Neural cell (in vitro differentiated cells): ENCODE data around the gene FERMT2. TPM values are rescaled to one million over a fixed set of nuclear protein-coding genes. Genes with fewer than 3 reads are reported as not detected.

Experiments
- H2AFZ ChIP-seq: fragments of 200-600, 300-800 bp; sonication (generic), shearing (Covaris generic); 2 replicates; pipeline ENCODE4 v1.6.0; 2014; ENCODE audit warnings: low read depth, mild to moderate bottlenecking, antibody characterized with exemption, low read length, moderate library complexity
- H3F3A ChIP-seq: fragments of 200-600 bp; shearing (Covaris generic); 2 replicates; pipeline ENCODE4 v1.6.1; 2016; ENCODE audit warnings: mild to moderate bottlenecking, moderate library complexity, mixed read lengths, antibody characterized with exemption, low read length; ENCODE audit not compliant: insufficient read depth, poor library complexity, severe bottlenecking
- H3K27ac ChIP-seq: fragments of 200-600, 300-800 bp; sonication (generic), shearing (Covaris generic); 2 replicates; pipeline ENCODE4 v1.5.1; 2014; ENCODE audit warnings: mild to moderate bottlenecking, low read length, moderate library complexity
- H3K27me3 ChIP-seq: fragments of 300-800, 200-600 bp; sonication (generic), shearing (Covaris generic); 2 replicates; pipeline ENCODE4 v1.6.0; 2014; ENCODE audit warnings: mild to moderate bottlenecking, low read depth, low read length, moderate library complexity; ENCODE audit not compliant: insufficient read depth
- H3K36me3 ChIP-seq: fragments of 300-800, 200-600 bp; sonication (generic), shearing (Covaris generic); 2 replicates; pipeline ENCODE4 v1.5.1; 2014; ENCODE audit warnings: mild to moderate bottlenecking, antibody characterized with exemption, low read length, moderate library complexity; ENCODE audit not compliant: insufficient read depth
- H3K4me2 ChIP-seq: fragments of 300-800, 200-600 bp; sonication (generic), shearing (Covaris generic); 2 replicates; pipeline ENCODE4 v1.6.0; 2014; ENCODE audit warnings: mild to moderate bottlenecking, low read length
- H3K4me3 ChIP-seq: fragments of 300-800, 200-600 bp; sonication (generic), shearing (Covaris generic); 2 replicates; pipeline ENCODE4 v1.5.1; 2014; ENCODE audit warnings: mild to moderate bottlenecking, low read length, moderate library complexity
- H3K79me2 ChIP-seq: fragments of 200-600 bp; shearing (Covaris generic); replicated peaks from 2 replicates; pipeline ENCODE4 v1.6.0; 2014; ENCODE audit warnings: mild to moderate bottlenecking, low read length, moderate library complexity; ENCODE audit not compliant: insufficient read depth
- H3K9ac ChIP-seq: fragments of 300-800, 200-600 bp; sonication (generic), shearing (Covaris generic); 2 replicates; pipeline ENCODE4 v1.6.1; 2016; ENCODE audit warnings: mild to moderate bottlenecking, low read length, mixed read lengths
- H3K9me2 ChIP-seq: fragments of 200-600 bp; shearing (Covaris generic); 2 replicates; pipeline ENCODE4 v1.6.1; 2016; ENCODE audit warnings: mild to moderate bottlenecking, low read length, mixed read lengths; ENCODE audit not compliant: insufficient read depth
- H3K9me3 ChIP-seq: fragments of 200-600, 300-800 bp; sonication (generic), shearing (Covaris generic); 2 replicates; pipeline ENCODE4 v1.6.1; 2016; ENCODE audit warnings: mild to moderate bottlenecking, mixed run types, low read length, moderate library complexity, mixed read lengths
- H4K20me1 ChIP-seq: fragments of 200-600 bp; shearing (Covaris generic); 2 replicates; pipeline ENCODE4 v1.6.1; 2016; ENCODE audit warnings: mild to moderate bottlenecking, mixed run types; ENCODE audit not compliant: insufficient read depth
- EP300 ChIP-seq: fragments of 450-650 bp; conservative IDR thresholded peaks from 2 replicates; pipeline ENCODE4 v1.6.1; 2014; ENCODE audit warnings: antibody characterized with exemption, mild to moderate bottlenecking, moderate library complexity; ENCODE audit not compliant: poor library complexity, severe bottlenecking
- EZH2 ChIP-seq: fragments of 200-600, 300-800 bp; shearing (Covaris generic), sonication (generic); IDR thresholded peaks from 2 replicates; pipeline ENCODE4 v1.6.1; 2014; ENCODE audit warnings: antibody characterized with exemption, low read length, borderline replicate concordance, mild to moderate bottlenecking; ENCODE audit not compliant: insufficient read depth, poor library complexity, severe bottlenecking
- MXI1 ChIP-seq: fragments of 450-650 bp; conservative IDR thresholded peaks from 2 replicates; pipeline ENCODE4 v1.6.1; 2014; ENCODE audit warnings: antibody characterized with exemption, mild to moderate bottlenecking; ENCODE audit not compliant: poor library complexity, severe bottlenecking
- POLR2AphosphoS5 ChIP-seq: IDR thresholded peaks from 2 replicates; pipeline ENCODE4 v1.6.1; 2012
- RAD21 ChIP-seq: fragments of 450-650 bp; conservative IDR thresholded peaks from 2 replicates; pipeline ENCODE4 v1.6.1; 2014; ENCODE audit warnings: antibody characterized with exemption, mild to moderate bottlenecking, moderate library complexity
- SMC3 ChIP-seq: fragments of 450-650 bp; conservative IDR thresholded peaks from 2 replicates; pipeline ENCODE4 v1.6.1; 2014; ENCODE audit warnings: antibody characterized with exemption, mild to moderate bottlenecking, moderate library complexity; ENCODE audit not compliant: poor library complexity
- TAF1 ChIP-seq: IDR thresholded peaks from 2 replicates; pipeline ENCODE4 v1.6.1; 2012; ENCODE audit warnings: low read depth
- polyA plus RNA-seq: library from polyadenylated mRNA; depleted of rRNA; stranded (reverse); fragments of >200 nt; gene quantifications from 2 replicates; pipeline ENCODE4 v1.2.3, GENCODE V29; 2014
- TF ChIP-seq, protein P1 (sequence below): IDR thresholded peaks from 2 replicates; pipeline ENCODE4 v1.6.1; 2012; ENCODE audit warnings: borderline replicate concordance
- TF ChIP-seq, protein P2 (sequence below): fragments of 450-650 bp; IDR thresholded peaks from 2 replicates; pipeline ENCODE4 v1.5.1; 2014; ENCODE audit warnings: antibody characterized with exemption, mild to moderate bottlenecking, moderate library complexity; ENCODE audit not compliant: poor library complexity, severe bottlenecking

The FERMT2 gene
- polyA plus RNA-seq, 1 donor from 2014 or later: 59.6 TPM

DNA sequence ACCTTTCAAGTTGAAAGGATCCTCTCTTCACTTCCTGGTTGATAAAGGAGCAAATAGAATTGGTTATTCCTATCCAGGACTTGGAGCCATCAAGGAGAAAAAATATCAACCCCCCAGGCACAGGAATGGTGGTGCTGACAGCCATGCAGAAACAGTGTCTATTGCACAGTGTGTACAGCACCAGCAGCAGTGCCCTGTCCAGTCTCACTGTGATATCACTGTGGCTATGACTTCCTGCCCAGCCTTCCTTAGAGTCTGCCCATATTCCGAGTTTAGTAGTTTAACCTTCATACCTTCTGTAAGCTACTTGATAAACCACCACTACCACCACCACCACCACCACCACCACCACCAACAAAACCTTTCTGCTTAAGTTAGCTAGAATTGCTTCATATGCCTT, 45.1 kb upstream of the FERMT2 start:
- H3K9me2 ChIP-seq: no peaks in the 10 kb centered on the region
- no peak for TF ChIP-seq SMC3
- no peaks in the 10 kb centered on the region for H3K9me3 ChIP-seq
- no peaks in the 10 kb centered on the region for H4K20me1 ChIP-seq
- H3K4me3 ChIP-seq: no peak overlapping the region
- no peak overlapping the region for H3K4me2 ChIP-seq
- H3K79me2 ChIP-seq: no peaks in the 10 kb centered on the region
- no peak overlapping the region for H3K9ac ChIP-seq
- no peak overlapping the region for H2AFZ ChIP-seq
- no peak overlapping the region for H3K27ac ChIP-seq
- H3K27me3 ChIP-seq: no peaks in the 10 kb centered on the region
- H3F3A ChIP-seq: no peaks in the 10 kb centered on the region
- H3K36me3 ChIP-seq: no peaks in the 10 kb centered on the region

DNA sequence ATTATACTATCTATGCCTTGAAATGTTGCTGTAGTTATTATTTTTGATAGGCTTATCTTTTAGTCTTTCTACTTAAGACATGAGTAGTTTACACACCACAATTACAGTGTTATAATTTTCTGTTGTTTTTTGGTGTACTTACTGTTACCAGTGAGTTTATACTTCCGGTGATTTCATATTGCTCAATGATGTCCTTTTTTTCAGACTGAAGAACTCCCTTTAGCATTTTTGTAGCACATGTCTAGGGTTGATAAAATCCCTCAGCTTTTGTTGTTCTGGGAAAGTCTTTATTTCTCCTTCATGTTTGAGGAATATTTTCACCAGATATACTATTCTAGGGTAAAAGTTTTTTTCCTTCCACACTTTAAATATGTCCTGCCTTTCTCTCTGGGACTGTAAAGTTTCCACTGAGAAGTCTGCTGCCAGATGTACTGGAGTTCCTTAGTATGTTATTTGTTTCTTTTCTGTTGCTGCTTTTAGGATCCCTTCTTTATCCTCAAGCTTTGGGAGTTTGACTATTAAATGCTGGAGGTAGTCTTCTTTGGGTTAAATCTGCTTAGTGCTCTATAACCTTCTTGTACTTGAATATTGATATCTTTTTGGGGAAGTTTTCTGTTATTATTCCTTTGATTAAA, 41.5 kb upstream of the FERMT2 start:
- Histone ChIP-seq H3K9me3 (no peaks in the 10 kb centered on the region), H3K79me2 (no peaks in the 10 kb centered on the region), H3K9ac (no peak overlapping the region), H3K4me3 (no peak overlapping the region), H3K36me3 (no peaks in the 10 kb centered on the region), H3K9me2 (no peaks in the 10 kb centered on the region), H4K20me1 (no peaks in the 10 kb centered on the region), H3K4me2 (no peak overlapping the region), H3F3A (no peaks in the 10 kb centered on the region), H3K27me3 (no peaks in the 10 kb centered on the region), H2AFZ (no peak overlapping the region), H3K27ac (no peak overlapping the region)
- TF ChIP-seq EZH2: no peak
- no peak for TF ChIP-seq MXI1
- TF ChIP-seq, protein P1, sequence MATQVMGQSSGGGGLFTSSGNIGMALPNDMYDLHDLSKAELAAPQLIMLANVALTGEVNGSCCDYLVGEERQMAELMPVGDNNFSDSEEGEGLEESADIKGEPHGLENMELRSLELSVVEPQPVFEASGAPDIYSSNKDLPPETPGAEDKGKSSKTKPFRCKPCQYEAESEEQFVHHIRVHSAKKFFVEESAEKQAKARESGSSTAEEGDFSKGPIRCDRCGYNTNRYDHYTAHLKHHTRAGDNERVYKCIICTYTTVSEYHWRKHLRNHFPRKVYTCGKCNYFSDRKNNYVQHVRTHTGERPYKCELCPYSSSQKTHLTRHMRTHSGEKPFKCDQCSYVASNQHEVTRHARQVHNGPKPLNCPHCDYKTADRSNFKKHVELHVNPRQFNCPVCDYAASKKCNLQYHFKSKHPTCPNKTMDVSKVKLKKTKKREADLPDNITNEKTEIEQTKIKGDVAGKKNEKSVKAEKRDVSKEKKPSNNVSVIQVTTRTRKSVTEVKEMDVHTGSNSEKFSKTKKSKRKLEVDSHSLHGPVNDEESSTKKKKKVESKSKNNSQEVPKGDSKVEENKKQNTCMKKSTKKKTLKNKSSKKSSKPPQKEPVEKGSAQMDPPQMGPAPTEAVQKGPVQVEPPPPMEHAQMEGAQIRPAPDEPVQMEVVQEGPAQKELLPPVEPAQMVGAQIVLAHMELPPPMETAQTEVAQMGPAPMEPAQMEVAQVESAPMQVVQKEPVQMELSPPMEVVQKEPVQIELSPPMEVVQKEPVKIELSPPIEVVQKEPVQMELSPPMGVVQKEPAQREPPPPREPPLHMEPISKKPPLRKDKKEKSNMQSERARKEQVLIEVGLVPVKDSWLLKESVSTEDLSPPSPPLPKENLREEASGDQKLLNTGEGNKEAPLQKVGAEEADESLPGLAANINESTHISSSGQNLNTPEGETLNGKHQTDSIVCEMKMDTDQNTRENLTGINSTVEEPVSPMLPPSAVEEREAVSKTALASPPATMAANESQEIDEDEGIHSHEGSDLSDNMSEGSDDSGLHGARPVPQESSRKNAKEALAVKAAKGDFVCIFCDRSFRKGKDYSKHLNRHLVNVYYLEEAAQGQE: no peak
- no peak for TF ChIP-seq SMC3
- TF ChIP-seq, protein P2, sequence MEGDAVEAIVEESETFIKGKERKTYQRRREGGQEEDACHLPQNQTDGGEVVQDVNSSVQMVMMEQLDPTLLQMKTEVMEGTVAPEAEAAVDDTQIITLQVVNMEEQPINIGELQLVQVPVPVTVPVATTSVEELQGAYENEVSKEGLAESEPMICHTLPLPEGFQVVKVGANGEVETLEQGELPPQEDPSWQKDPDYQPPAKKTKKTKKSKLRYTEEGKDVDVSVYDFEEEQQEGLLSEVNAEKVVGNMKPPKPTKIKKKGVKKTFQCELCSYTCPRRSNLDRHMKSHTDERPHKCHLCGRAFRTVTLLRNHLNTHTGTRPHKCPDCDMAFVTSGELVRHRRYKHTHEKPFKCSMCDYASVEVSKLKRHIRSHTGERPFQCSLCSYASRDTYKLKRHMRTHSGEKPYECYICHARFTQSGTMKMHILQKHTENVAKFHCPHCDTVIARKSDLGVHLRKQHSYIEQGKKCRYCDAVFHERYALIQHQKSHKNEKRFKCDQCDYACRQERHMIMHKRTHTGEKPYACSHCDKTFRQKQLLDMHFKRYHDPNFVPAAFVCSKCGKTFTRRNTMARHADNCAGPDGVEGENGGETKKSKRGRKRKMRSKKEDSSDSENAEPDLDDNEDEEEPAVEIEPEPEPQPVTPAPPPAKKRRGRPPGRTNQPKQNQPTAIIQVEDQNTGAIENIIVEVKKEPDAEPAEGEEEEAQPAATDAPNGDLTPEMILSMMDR: no peak
- TF ChIP-seq EP300: no peak
- no peak for TF ChIP-seq TAF1
- no peak for TF ChIP-seq RAD21
- no peak for TF ChIP-seq POLR2AphosphoS5

DNA sequence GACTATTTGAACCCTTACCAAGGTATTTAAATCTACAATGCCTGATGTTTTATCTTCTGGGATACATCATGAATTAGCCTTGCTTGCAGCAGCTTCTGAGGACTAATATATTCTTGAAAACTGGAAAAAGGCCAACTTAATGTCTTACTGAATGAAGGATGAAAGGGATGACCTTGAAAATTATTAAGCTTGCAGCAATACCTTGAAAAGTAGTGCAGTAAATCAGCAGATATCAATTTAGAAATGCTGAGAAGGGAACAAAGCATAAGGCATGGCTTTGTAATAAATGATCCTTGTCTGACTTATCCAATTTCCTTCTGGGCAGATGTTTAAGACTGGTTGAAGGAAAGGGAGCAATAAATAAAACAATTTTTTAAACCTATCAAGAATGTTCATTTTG, 37.3 kb upstream of the FERMT2 start:
- Histone ChIP-seq H3K79me2 (no peaks in the 10 kb centered on the region), H3K27me3 (no peaks in the 10 kb centered on the region), H3K36me3 (no peaks in the 10 kb centered on the region), H3K9me3 (no peaks in the 10 kb centered on the region), H3K27ac (no peak overlapping the region), H3K4me3 (no peak overlapping the region), H3K9me2 (no peaks in the 10 kb centered on the region), H4K20me1 (no peaks in the 10 kb centered on the region), H3F3A (no peaks in the 10 kb centered on the region), H2AFZ (no peak overlapping the region), H3K4me2 (no peak overlapping the region), H3K9ac (no peak overlapping the region)
- TF ChIP-seq EZH2 (no peak), POLR2AphosphoS5 (no peak), RAD21 (no peak), TAF1 (no peak), SMC3 (no peak), MXI1 (no peak), EP300 (no peak)
- TF ChIP-seq, protein P1: no peak
- TF ChIP-seq, protein P2: no peak
